GM18526 (cell line): ENCODE results near the gene ARFIP1.

ENCODE experiments used
- POLR2A ChIP-seq: IDR thresholded peaks from 3 replicates; pipeline ENCODE4 v1.6.1; 2011; ENCODE audit not compliant: insufficient read length; ENCODE audit errors: extremely low read depth

ARFIP1 gene

GRCh38 chr4:152953514-152953913, 173.8 kb downstream of the ARFIP1 start:
- TF ChIP-seq POLR2A = no peak

GRCh38 chr4:152954741-152955140, 175.0 kb downstream of the ARFIP1 start:
- no peak for TF ChIP-seq POLR2A

- TF ChIP-seq POLR2A = no peak
Measured at GRCh38 chr4:152956147-152956546, 176.4 kb downstream of the ARFIP1 start.

GRCh38 chr4:152956650-152957436, 177.1 kb downstream of the ARFIP1 start:
- TF ChIP-seq POLR2A = no peak

GRCh38 chr4:152957437-152958171, 177.8 kb downstream of the ARFIP1 start:
- no peak for TF ChIP-seq POLR2A

- no peak for TF ChIP-seq POLR2A
Measured at GRCh38 chr4:152959080-152959479, 179.3 kb downstream of the ARFIP1 start.

- TF ChIP-seq POLR2A = no peak
Measured at GRCh38 chr4:152960082-152960481, 180.3 kb downstream of the ARFIP1 start.

- no peak for TF ChIP-seq POLR2A
Measured at GRCh38 chr4:152961014-152961772, 181.4 kb downstream of the ARFIP1 start.

- TF ChIP-seq POLR2A = no peak
Measured at GRCh38 chr4:152961773-152962115, 182.0 kb downstream of the ARFIP1 start.
